HG03457 (cell line): ENCODE results near the gene TMEM135.
A peak's percentile ranks its signal among the peaks of the same experiment; 100 is the strongest.

ENCODE experiments used
- ATAC-seq: cut with Tn5 transposase; IDR thresholded peaks from one replicate; pipeline ENCODE4 v1.9.1; 2021; ENCODE audit warnings: moderate number of reproducible peaks; ENCODE audit not compliant: unreplicated experiment

The TMEM135 gene

GRCh38 chr11:87347441-87347840 is 309.7 kb downstream of the TMEM135 start:
- no peak for ATAC-seq

DNA sequence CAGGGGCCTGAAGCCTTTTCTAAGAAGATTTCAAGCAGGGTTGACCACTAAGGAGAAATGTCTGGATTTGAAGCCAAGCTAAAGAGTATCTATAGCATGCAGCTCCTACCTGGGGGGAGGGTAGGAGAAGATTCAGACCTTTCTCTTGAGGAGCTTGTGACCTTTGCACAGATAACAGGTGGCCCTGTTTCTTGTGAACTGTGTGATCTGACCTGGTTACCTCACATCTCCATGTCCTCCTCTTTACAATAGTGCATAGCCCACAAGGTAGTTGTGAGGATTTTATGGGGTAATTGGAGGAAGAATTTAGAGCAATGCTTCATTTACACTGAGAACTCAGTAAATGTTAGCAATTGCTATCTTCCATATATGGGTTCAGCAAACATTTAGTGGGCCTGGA is 310.1 kb downstream of the TMEM135 start:
- ATAC-seq: no peak

DNA sequence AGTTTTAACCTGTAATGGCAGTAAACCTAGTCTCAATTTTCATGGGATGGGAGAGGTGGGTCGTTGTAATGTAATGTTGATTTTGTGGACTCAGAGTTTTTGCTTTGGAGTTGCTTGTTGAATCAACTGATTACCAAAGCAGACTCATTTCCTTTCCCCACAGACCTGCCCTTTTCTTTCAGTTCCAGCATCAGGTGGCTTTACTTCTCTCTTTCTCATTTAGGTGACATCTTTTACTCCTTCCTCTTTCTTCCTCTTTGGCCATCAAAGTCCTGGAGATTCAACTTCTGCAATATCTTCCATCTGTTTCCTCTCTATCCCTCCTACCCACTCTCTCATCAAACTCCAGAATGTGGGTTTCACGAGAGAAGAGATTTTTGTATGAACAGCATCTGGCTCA is 313.9 kb downstream of the TMEM135 start:
- no peak for ATAC-seq

DNA sequence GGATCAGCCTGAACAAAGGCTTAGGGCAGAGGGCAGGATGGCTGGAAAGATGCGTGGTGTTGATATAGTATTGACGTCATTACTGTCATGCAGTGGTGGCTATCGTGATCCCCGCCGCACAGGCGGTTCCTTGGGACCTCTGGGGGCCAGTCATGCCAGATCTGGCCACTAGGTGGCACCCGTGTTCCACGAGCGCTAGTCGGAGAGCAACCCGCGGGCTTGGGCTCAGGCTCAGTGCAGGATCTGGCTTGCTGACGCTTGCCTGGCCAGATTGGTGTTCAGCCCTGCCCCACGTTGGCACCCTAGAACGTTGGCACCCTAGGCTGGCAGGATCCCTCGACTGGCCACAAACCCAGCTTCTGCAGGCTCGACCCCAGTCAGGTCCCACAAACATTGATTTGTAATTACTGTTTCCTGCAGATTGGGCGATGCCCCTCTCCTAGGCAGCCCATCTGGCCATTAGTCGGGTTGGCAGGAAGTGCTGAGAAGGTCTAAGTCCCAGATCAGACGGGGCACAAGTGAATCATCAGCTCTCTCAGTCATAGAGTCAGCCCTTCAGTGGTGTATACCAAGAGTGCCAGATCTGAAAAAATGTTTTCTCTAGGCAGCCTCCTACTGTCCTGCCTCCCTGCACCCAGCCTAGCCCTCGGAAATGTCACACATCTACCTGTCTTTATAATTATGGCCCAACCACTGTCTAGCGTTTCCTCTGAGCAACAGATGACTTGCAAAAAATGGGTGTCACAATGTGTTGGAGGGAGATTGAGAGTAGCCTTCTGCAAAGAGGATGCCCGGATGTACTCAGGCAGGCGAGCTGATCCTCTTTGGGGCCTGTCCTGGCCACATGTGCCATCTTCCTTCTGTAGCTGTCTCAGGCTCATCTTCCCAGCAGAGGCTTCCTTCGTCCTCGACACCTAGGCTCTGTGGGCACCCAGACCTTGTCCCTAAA is 315.3 kb downstream of the TMEM135 start:
- ATAC-seq: peak; percentile 93

- ATAC-seq: no peak
Measured at GRCh38 chr11:87353771-87354345, 316.1 kb downstream of the TMEM135 start.

- ATAC-seq: no peak
Measured at GRCh38 chr11:87355596-87355995, 317.9 kb downstream of the TMEM135 start.

- ATAC-seq: no peak
Measured at GRCh38 chr11:87356428-87356827, 318.7 kb downstream of the TMEM135 start.

DNA sequence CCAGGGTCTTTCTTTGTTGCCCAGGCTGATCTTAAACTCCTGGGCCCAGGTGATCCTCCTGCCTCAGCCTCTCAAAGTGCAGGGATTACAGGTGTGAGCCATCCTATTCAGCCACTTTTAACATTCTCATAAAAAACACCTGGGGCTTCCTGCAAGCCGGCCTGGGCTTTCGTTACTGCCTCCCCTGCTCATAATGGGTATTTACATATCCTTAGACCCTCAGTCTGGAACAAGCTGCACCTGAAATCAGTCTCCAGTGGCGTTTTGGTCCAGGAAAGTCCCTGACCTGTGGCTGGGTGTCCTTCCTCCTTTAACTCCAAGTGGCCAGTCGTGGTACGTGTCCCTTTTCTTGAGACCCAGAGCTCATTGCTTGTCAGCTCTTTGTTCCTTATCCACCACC is 320.7 kb downstream of the TMEM135 start:
- no peak for ATAC-seq

GRCh38 chr11:87359401-87359800 is 321.7 kb downstream of the TMEM135 start:
- no peak for ATAC-seq

DNA sequence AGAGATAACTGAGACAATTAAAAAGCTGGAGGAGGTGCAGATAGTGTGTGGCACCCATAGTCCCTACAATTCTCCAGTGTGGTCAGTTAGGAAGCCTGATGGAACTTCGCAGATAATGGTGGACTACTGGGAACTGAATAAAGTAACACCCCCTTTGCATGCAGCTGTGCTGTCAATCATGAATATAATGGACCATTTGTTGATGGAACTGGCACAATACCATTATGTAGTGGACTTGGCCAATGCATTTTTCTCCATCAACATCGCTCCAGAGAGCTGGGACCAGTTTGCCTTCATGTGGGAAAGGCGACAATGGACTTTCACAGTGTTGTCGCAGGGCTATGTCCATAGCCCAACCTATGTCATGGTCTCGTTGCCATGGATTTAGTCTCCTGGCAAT is 324.2 kb downstream of the TMEM135 start:
- ATAC-seq: no peak

DNA sequence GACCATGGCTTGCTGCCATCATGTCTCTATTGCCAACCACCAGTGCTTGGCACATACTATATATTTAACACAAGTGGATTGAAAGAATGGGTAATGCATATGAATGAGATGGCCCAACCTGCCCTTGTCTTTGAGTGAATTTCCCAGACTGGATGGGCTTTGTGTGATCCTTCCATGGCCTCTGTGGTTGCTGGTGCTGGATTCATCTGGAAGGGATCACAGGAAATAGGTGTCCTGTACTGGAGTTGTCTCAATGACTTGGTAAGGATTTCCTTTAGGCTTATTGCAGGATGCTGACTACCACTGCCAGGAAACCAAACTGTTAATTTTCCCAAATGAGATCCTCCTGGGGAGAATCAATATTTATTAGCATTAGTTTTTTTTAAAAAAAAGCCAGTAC is 328.6 kb downstream of the TMEM135 start:
- ATAC-seq: no peak

DNA sequence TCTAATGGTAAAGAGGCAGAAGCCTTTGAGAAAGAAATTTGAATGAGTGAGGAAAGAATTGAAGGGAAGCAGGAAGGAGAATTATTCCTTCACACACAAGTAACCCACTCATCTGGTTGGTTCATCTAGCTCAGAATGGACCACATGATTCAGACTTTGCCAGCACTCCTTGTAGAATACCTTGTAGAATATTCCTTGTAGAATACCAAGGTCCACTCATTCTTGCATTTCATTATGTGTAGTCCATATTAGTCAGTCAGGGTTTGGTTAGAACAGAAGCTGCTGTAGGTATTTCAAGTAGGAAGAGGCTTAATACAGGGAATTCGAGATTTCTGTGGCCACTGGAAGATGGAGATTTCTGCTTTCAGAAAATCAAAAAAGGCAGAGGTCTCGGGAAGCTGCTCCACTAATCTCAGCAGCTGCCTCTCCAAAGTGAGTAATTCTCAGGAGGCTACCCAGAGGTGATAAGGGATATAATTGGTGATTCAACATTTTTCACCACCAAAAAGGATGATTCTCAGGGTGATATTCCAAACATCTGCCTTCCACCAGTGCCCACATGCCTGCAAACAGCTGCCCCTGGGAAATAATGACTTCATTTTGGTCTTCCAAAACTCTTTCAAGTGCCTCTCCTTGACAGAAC is 329.1 kb downstream of the TMEM135 start:
- ATAC-seq: no peak

DNA sequence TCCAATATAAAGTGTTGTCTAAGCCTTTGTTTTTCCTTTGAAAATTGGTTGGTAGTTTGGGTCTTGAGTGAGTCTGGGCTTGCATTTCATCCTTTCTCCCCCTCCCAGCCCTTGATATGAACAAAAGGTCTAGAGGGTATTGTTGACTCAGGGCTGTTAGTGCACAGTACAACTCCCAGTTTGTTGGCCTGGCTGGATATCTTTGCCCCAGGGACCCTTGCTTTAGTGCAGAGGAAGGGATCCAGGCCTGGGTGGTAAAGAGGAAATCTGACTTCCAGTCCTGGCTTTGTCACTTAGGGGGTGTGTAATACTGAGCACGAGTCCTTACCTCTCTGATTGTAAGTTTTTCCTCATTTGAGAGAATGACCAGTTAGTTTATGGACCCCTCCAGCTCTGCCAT is 330.4 kb downstream of the TMEM135 start:
- ATAC-seq: no peak

DNA sequence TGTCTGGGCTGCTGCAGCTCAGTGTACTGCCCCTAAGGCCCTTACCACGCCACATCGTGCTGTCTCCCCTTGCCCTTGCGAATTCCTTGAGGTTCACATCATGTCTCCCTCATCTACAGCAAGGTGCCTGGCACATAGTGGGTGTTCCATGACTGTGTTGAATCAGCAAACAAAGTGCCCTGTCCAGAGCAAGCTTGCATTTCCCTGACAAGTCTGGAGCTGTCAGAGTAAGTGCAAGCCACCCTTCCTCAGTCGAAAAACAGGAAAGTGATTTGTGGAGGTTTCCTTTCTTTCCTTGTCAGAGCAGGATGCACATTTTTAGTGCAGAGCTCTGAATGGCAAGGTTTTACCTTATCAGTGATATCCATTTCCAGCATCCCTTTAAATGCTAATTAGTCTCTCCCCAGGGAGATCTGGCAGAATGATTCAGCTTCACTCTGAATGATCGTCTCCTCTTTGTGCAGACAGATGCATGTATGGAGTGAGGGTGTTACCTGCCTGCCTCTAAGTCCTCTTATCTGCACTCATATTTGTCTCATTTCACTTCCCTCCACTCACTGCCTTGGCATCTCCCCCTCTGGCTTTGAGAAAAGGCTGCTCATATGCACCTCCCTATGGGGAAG is 331.2 kb downstream of the TMEM135 start:
- no peak for ATAC-seq

- ATAC-seq: no peak
Measured at GRCh38 chr11:87369888-87370287, 332.2 kb downstream of the TMEM135 start.

DNA sequence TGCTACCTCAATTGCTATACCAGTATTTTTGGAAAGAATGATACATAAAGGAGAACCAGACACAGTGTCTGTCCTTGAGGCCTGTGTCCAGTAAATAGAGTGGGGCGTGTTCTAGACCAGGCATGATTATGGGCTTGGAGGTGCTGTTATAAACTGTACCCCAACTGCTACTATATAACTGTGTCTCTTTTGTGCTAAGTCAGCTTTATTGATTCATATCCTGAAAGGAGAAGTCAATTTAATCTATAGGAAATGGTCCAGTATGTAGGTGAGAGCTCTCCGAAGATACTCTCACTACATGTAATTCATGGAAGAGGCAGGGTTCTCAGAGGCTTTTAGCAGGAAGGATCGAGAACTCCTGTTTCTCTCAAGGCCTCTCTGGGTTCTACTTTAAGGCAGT is 334.3 kb downstream of the TMEM135 start:
- no peak for ATAC-seq
